Measurements from ENCODE around the gene ACRBP.

The ACRBP gene

DNA sequence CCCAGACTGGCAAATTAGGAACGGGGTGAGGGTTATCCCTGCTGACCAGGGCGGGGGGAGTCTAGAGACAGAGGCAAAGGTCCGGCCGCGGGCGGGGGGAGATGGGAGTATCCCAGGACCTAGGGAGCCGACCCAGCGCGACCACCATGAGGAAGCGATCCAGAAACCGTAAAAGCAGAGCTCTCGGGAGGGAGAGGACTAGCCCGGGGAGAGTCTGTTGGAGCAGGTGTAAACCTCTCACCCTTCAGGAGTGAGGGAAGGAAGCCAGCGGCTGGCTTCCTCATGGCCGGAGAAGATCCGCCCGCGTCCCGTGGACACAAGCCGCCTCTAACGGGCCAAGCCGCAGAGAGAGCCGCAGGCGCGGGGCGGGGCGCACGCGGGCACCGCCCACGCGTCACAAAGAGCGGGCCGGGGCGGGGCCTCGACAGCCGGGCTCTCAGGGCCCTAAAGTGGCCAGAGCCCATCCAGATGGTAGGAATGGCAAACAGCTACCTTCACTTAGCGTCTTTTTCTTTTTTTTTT lies at the start of gene ACRBP:
ACRBP (minus strand) TSS at position 350 of the 522 bp plus-strand sequence; CDS start at position 284, 66 bp downstream.
- peak within 1 kb of the TSS; percentile 78 for H3K27ac ChIP-seq
- H3K4me1 ChIP-seq (ENCODE audit: control insufficient read depth in 1 of 2, insufficient read depth in 1 of 2, low read depth in 1 of 2, low read length in 1 of 2), result peaks cover 32 to 33% of the 10 kb centered on the region in 2 experiments
- TF ChIP-seq, protein P1, sequence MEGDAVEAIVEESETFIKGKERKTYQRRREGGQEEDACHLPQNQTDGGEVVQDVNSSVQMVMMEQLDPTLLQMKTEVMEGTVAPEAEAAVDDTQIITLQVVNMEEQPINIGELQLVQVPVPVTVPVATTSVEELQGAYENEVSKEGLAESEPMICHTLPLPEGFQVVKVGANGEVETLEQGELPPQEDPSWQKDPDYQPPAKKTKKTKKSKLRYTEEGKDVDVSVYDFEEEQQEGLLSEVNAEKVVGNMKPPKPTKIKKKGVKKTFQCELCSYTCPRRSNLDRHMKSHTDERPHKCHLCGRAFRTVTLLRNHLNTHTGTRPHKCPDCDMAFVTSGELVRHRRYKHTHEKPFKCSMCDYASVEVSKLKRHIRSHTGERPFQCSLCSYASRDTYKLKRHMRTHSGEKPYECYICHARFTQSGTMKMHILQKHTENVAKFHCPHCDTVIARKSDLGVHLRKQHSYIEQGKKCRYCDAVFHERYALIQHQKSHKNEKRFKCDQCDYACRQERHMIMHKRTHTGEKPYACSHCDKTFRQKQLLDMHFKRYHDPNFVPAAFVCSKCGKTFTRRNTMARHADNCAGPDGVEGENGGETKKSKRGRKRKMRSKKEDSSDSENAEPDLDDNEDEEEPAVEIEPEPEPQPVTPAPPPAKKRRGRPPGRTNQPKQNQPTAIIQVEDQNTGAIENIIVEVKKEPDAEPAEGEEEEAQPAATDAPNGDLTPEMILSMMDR (IDR thresholded peaks at IDR 0.05), result no peak
- peak within 1 kb of the TSS; percentile 58 for H3K4me3 ChIP-seq (ENCODE audit: low read depth in 1 of 2, low read length in 1 of 2)
- H3K27me3 ChIP-seq, result no peaks in the 10 kb centered on the region
- no peaks in the 10 kb centered on the region for H3K9me3 ChIP-seq
- peaks cover 43% of the 10 kb centered on the region for H3K36me3 ChIP-seq

DNA sequence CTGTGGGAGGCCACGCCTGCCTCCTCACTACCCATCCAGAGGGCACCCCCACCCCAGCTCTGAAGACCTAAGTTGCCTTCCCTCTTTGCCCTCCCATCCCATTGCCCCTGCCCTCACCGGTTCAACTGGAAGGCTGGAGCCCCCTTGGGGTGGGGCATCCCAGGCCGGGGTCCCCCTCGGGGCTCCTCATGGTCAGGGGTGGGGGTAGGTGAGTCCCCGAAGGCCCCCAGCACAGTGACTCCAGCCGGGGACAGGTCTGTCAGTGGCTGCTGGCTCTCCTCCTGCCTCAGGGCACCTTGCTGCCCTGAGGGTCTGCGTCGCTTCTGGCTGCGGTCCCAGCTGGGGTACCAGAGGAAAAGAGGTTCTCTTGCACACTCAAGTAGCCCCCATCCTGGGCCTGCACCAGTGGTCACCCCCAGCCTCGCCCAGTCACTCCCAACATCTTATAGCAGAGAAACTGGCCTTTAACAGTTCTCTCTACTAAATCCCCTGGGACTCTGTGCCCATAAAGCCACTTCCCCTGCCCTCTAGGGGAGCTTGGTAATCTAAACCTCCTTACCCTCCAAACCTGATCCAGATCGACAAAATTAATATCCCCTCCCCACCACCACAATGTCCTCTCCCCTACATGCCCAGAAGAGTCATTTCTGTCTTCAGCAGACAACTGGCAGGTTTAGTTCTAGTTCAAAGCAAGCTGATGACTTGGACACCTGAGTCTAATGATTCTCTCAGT lies 48.2 kb upstream of the ACRBP start:
- H3K36me3 ChIP-seq, result no peaks in the 10 kb centered on the region
- H3K27me3 ChIP-seq, result peaks cover 54% of the 10 kb centered on the region
- H3K4me1 ChIP-seq (ENCODE audit: control insufficient read depth in 1 of 2, insufficient read depth in 1 of 2, low read depth in 1 of 2, low read length in 1 of 2), result peaks cover 4 to 12% of the 10 kb centered on the region in 2 experiments
- TF ChIP-seq, protein P1 (IDR thresholded peaks at IDR 0.05), result no peak
- no peak overlapping the region for H3K4me3 ChIP-seq (ENCODE audit: low read depth in 1 of 2, low read length in 1 of 2)
- no peaks in the 10 kb centered on the region for H3K9me3 ChIP-seq
- H3K27ac ChIP-seq, result no peak overlapping the region

DNA sequence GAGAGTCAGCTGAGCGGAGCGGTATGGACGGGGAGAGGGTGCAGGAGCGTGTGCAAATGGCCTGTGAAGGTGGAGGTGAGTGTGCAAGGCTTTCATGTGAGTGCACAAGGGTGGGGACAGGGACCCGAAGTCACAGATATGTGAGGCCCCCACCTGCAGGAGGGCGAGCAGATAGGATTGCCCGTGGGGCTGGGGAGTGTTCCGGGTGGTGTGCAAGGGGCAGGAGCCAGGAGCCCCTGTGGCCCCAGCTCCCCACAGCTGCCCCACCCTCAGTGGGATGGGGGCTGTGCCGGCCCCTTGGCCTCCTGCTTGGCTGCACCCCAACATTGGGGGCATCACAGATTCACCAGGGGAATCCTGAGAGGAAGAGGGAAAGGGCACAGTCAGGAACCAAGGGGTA lies 47.5 kb upstream of the ACRBP start:
- H3K27ac ChIP-seq, result no peak overlapping the region
- H3K27me3 ChIP-seq, result peaks cover 47% of the 10 kb centered on the region
- H3K9me3 ChIP-seq, result no peaks in the 10 kb centered on the region
- H3K36me3 ChIP-seq, result no peaks in the 10 kb centered on the region
- H3K4me1 ChIP-seq (ENCODE audit: control insufficient read depth in 1 of 2, insufficient read depth in 1 of 2, low read depth in 1 of 2, low read length in 1 of 2), result peaks cover 12% of the 10 kb centered on the region in 2 experiments
- no peak overlapping the region for H3K4me3 ChIP-seq (ENCODE audit: low read depth in 1 of 2, low read length in 1 of 2)
- TF ChIP-seq, protein P1 (IDR thresholded peaks at IDR 0.05), result no peak

DNA sequence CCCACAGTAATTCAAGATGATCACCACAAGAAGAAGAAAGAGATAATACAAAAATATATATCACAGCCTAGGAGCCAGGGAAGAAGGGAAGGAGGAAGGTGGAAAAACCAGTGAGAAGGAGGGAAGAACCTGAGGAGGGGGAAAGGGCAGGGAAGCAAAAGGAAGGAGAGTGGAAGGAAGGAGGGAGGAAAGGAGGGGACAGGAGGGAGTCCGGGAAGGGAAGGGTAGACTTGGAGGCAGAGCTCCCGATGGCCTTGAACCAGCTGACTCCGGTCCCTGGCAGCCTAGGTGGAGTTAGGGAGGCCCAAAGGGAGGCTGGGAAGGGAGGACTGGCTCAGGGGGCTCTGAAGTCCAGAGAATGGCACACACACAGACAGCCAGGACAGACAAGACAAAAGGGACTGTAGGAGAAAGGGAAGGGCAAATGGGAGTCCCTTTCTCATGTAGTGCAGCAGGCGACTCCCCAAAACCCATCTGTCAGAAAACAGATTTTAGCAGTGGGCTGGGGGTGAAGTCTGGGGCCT lies 46.7 kb upstream of the ACRBP start:
- H3K4me1 ChIP-seq (ENCODE audit: control insufficient read depth in 1 of 2, insufficient read depth in 1 of 2, low read depth in 1 of 2, low read length in 1 of 2), result peaks cover 13% of the 10 kb centered on the region in 2 experiments
- TF ChIP-seq, protein P1 (IDR thresholded peaks at IDR 0.05), result no peak
- H3K27me3 ChIP-seq, result peaks cover 39% of the 10 kb centered on the region
- no peaks in the 10 kb centered on the region for H3K9me3 ChIP-seq
- no peak overlapping the region for H3K27ac ChIP-seq
- H3K36me3 ChIP-seq, result no peaks in the 10 kb centered on the region
- no peak overlapping the region for H3K4me3 ChIP-seq (ENCODE audit: low read depth in 1 of 2, low read length in 1 of 2)

DNA sequence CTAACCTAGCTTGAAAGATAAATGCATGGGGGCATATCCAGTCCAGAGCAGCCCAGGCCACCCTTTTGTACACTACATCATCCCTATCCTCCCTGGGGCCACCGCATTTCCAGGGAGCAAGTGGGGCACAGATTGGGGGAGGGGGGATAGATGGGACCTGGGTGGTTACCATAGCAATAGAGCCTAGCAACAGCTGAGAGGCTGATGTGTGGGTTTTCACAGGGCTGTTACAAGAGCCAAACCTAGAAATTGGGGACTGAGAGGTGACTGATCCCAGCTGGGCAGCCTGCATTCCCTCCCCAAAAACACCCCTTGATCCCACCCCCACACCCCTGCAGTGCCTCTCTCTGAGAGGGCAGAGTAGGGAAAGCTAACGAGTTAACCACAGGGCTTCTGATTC lies 45.7 kb upstream of the ACRBP start:
- H3K9me3 ChIP-seq, result no peaks in the 10 kb centered on the region
- TF ChIP-seq, protein P1 (IDR thresholded peaks at IDR 0.05), result no peak
- no peak overlapping the region for H3K4me3 ChIP-seq (ENCODE audit: low read depth in 1 of 2, low read length in 1 of 2)
- H3K4me1 ChIP-seq (ENCODE audit: control insufficient read depth in 1 of 2, insufficient read depth in 1 of 2, low read depth in 1 of 2, low read length in 1 of 2), result peaks cover 22 to 23% of the 10 kb centered on the region in 2 experiments
- peaks cover 29% of the 10 kb centered on the region for H3K27me3 ChIP-seq
- no peaks in the 10 kb centered on the region for H3K36me3 ChIP-seq
- H3K27ac ChIP-seq, result no peak overlapping the region
